ENCODE measurements around the gene CTDP1.
A peak's percentile ranks its signal among the peaks of the same experiment; 100 is the strongest.

The CTDP1 gene

DNA sequence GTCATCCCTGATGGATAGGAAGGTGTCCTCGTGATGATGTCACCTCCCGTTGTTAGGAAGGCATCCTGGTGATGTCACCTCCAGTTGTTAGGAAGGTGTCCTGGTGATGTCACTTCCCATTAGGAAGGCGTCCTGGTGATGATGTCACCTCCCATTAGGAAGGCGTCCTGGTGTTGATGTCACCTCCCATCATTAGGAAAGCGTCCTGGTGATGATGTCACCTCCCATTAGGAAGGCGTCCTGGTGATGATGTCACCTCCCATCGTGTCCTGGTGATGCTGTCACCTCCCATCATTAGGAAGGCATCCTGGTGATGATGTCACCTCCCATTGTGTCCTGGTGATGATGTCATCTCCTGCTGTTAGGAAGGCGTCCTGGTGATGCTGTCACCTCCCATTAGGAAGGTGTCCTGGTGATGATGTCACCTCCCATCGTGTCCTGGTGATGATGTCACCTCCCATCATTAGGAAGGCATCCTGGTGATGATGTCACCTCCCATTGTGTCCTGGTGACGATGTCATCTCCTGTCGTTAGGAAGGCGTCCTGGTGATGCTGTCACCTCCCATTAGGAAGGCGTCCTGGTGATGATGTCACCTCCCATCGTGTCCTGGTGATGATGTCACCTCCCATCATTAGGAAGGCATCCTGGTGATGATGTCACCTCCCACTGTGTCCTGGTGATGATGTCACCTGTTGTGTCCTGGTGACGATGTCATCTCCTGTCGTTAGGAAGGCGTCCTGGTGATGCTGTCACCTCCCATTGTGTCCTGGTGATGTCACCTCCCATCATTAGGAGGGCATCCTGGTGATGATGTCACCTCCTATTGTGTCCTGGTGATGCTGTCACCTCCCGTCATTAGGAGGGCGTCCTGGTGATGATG, 40.1 kb downstream of the CTDP1 start (continued):
- TF ChIP-seq, protein P1, sequence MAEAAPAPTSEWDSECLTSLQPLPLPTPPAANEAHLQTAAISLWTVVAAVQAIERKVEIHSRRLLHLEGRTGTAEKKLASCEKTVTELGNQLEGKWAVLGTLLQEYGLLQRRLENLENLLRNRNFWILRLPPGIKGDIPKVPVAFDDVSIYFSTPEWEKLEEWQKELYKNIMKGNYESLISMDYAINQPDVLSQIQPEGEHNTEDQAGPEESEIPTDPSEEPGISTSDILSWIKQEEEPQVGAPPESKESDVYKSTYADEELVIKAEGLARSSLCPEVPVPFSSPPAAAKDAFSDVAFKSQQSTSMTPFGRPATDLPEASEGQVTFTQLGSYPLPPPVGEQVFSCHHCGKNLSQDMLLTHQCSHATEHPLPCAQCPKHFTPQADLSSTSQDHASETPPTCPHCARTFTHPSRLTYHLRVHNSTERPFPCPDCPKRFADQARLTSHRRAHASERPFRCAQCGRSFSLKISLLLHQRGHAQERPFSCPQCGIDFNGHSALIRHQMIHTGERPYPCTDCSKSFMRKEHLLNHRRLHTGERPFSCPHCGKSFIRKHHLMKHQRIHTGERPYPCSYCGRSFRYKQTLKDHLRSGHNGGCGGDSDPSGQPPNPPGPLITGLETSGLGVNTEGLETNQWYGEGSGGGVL (tag by site-specific recombination; IDR thresholded peaks at IDR 0.05), result peak; percentile 47
- TF ChIP-seq IKZF3 (tag by site-specific recombination; IDR thresholded peaks at IDR 0.05) (peak; percentile 71), SP7 (tag by site-specific recombination; IDR thresholded peaks at IDR 0.05) (peak; percentile 80), SP2 (tag by site-specific recombination; IDR thresholded peaks at IDR 0.05) (peak; percentile 19; the same call in 1 of the 2 replicates)
- TF ChIP-seq, protein P2, sequence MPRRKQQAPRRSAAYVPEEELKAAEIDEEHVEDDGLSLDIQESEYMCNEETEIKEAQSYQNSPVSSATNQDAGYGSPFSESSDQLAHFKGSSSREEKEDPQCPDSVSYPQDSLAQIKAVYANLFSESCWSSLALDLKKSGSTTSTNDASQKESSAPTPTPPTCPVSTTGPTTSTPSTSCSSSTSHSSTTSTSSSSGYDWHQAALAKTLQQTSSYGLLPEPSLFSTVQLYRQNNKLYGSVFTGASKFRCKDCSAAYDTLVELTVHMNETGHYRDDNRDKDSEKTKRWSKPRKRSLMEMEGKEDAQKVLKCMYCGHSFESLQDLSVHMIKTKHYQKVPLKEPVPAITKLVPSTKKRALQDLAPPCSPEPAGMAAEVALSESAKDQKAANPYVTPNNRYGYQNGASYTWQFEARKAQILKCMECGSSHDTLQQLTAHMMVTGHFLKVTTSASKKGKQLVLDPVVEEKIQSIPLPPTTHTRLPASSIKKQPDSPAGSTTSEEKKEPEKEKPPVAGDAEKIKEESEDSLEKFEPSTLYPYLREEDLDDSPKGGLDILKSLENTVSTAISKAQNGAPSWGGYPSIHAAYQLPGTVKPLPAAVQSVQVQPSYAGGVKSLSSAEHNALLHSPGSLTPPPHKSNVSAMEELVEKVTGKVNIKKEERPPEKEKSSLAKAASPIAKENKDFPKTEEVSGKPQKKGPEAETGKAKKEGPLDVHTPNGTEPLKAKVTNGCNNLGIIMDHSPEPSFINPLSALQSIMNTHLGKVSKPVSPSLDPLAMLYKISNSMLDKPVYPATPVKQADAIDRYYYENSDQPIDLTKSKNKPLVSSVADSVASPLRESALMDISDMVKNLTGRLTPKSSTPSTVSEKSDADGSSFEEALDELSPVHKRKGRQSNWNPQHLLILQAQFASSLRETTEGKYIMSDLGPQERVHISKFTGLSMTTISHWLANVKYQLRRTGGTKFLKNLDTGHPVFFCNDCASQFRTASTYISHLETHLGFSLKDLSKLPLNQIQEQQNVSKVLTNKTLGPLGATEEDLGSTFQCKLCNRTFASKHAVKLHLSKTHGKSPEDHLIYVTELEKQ (tag by site-specific recombination; IDR thresholded peaks at IDR 0.05; ENCODE audit: borderline replicate concordance), result 0 out of 2 replicates have a peak, but pooled peaks have one; percentile 44

DNA sequence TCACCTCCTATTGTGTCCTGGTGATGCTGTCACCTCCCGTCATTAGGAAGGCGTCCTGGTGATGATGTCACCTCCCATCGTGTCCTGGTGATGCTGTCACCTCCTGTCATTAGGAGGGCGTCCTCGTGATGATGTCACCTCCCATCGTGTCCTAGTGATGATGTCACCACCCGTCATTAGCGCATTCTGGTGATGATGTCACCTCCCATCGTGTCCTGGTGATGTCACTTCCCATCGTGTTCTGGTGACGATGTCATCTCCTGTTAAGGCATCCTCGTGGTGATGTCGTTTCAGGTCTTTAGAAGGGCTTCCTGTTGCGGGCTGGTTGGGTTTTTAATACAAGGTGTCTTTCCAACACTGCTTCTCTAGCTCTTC, 40.7 kb downstream of the CTDP1 start:
- H3K27ac ChIP-seq (ENCODE audit: extremely low read depth, low read depth, low read length), result peak overlapping the region; percentile 43; the same call in 1 of the 2 replicates
- no peak overlapping the region for H3K4me3 ChIP-seq (ENCODE audit: low read depth, low read length)
- H3K4me1 ChIP-seq (ENCODE audit: control insufficient read depth, insufficient read depth, low read length), result no peaks in the 10 kb centered on the region
- TF ChIP-seq, protein P3, sequence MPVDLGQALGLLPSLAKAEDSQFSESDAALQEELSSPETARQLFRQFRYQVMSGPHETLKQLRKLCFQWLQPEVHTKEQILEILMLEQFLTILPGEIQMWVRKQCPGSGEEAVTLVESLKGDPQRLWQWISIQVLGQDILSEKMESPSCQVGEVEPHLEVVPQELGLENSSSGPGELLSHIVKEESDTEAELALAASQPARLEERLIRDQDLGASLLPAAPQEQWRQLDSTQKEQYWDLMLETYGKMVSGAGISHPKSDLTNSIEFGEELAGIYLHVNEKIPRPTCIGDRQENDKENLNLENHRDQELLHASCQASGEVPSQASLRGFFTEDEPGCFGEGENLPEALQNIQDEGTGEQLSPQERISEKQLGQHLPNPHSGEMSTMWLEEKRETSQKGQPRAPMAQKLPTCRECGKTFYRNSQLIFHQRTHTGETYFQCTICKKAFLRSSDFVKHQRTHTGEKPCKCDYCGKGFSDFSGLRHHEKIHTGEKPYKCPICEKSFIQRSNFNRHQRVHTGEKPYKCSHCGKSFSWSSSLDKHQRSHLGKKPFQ (tag by site-specific recombination; IDR thresholded peaks at IDR 0.05), result no peak
- TF ChIP-seq ZNF660 (tag by site-specific recombination; IDR thresholded peaks at IDR 0.05) (no peak), ZNF366 (tag by site-specific recombination; conservative IDR thresholded peaks at IDR 0.05) (0 out of 2 replicates have a peak, but pooled peaks have one; percentile 11), ZNF292 (tag by site-specific recombination; IDR thresholded peaks at IDR 0.05; ENCODE audit: borderline replicate concordance, low read depth) (no peak), ZFP37 (tag by site-specific recombination; IDR thresholded peaks at IDR 0.05) (0 out of 2 replicates have a peak, but pooled peaks have one; percentile 35), ZNF24 (tag by site-specific recombination; IDR thresholded peaks at IDR 0.05) (no peak), ZNF114 (tag by site-specific recombination; IDR thresholded peaks at IDR 0.05) (no peak), SETDB1 (IDR thresholded peaks at IDR 0.05; ENCODE audit: insufficient read length, low read length) (peak; percentile 50), ATF2 (tag by site-specific recombination; IDR thresholded peaks at IDR 0.05; ENCODE audit: low read depth) (peak; percentile 76), SCRT1 (tag by site-specific recombination; IDR thresholded peaks at IDR 0.05; ENCODE audit: borderline replicate concordance) (no peak), ZNF37A (tag by site-specific recombination; IDR thresholded peaks at IDR 0.05) (no peak)
- TF ChIP-seq, protein P4, sequence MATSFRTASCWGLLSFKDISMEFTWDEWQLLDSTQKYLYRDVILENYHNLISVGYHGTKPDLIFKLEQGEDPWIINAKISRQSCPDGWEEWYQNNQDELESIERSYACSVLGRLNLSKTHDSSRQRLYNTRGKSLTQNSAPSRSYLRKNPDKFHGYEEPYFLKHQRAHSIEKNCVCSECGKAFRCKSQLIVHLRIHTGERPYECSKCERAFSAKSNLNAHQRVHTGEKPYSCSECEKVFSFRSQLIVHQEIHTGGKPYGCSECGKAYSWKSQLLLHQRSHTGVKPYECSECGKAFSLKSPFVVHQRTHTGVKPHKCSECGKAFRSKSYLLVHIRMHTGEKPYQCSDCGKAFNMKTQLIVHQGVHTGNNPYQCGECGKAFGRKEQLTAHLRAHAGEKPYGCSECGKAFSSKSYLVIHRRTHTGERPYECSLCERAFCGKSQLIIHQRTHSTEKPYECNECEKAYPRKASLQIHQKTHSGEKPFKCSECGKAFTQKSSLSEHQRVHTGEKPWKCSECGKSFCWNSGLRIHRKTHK (tag by site-specific recombination; IDR thresholded peaks at IDR 0.05), result 0 out of 2 replicates have a peak, but pooled peaks have one; percentile 26
- TF ChIP-seq, protein P5, sequence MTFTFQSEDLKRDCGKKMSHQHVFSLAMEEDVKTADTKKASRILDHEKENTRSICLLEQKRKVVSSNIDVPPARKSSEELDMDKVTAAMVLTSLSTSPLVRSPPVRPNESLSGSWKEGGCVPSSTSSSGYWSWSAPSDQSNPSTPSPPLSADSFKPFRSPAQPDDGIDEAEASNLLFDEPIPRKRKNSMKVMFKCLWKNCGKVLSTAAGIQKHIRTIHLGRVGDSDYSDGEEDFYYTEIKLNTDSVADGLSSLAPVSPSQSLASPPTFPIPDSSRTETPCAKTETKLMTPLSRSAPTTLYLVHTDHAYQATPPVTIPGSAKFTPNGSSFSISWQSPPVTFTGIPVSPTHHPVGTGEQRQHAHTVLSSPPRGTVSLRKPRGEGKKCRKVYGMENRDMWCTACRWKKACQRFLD (tag by site-specific recombination; IDR thresholded peaks at IDR 0.05), result no peak
- POLR2A ChIA-PET, result no interaction called here
- no peaks in the 10 kb centered on the region for H3K9me3 ChIP-seq (ENCODE audit: control insufficient read depth, insufficient read depth, low read depth, low read length)
- H3K36me3 ChIP-seq (ENCODE audit: control insufficient read depth in 2 of 2, insufficient read depth in 1 of 2, low read length in 2 of 2), result peaks cover 4 to 74% of the 10 kb centered on the region in 2 experiments
- CTCF ChIA-PET, result no interaction called here

Data from HEK293 (cell line).